Mesenchymal stem cell (in vitro differentiated cells and primary cell): ENCODE measurements around the gene MRPL11.

Experiments
- DNase-seq: peaks from one replicate; pipeline ENCODE4 v3.0.0-alpha.2; 2013
- H2AFZ ChIP-seq: one replicate; pipeline ENCODE4 v1.6.1; 2013; ENCODE audit warnings: low read depth, mild to moderate bottlenecking, control low read depth, inconsistent platforms, low read length, moderate library complexity
- H2AK5ac ChIP-seq: 2 replicates; pipeline ENCODE4 v1.6.1; 2013; ENCODE audit warnings: low read length, moderate library complexity, mild to moderate bottlenecking, inconsistent platforms; ENCODE audit not compliant: severe bottlenecking
- H2BK120ac ChIP-seq: one replicate; pipeline ENCODE4 v1.6.1; 2013; ENCODE audit warnings: low read depth, mild to moderate bottlenecking, inconsistent platforms, low read length, moderate library complexity
- H2BK12ac ChIP-seq, 2 experiments: one replicate each; pipeline ENCODE4 v1.6.1; 2013; ENCODE audit warnings: inconsistent platforms in 2 of 2, low read length in 2 of 2, mild to moderate bottlenecking in 2 of 2, moderate library complexity in 2 of 2, control low read depth in 1 of 2
- H2BK15ac ChIP-seq: one replicate; pipeline ENCODE4 v1.6.1; 2013; ENCODE audit warnings: mild to moderate bottlenecking, low read depth, inconsistent platforms; ENCODE audit not compliant: poor library complexity, severe bottlenecking
- H2BK5ac ChIP-seq: 2 replicates; pipeline ENCODE4 v1.6.1; 2013; ENCODE audit warnings: low read depth, mild to moderate bottlenecking, low read length, control low read depth, inconsistent platforms; ENCODE audit not compliant: poor library complexity, severe bottlenecking
- H3K14ac ChIP-seq, 2 experiments: one replicate each; pipeline ENCODE4 v1.6.1; 2013; ENCODE audit warnings: inconsistent platforms in 2 of 2, low read length in 2 of 2, control low read depth in 1 of 2, mild to moderate bottlenecking in 1 of 2, moderate library complexity in 1 of 2
- H3K18ac ChIP-seq, 2 experiments: one replicate each; pipeline ENCODE4 v1.6.1; 2013; ENCODE audit warnings: inconsistent platforms in 2 of 2, low read length in 2 of 2, control low read depth in 1 of 2, low read depth in 1 of 2, mild to moderate bottlenecking in 1 of 2
- H3K23ac ChIP-seq, 2 experiments: one replicate each; pipeline ENCODE4 v1.6.1; 2013; ENCODE audit warnings: inconsistent platforms in 2 of 2, low read length in 2 of 2, mild to moderate bottlenecking in 2 of 2, moderate library complexity in 2 of 2, control low read depth in 1 of 2
- H3K27ac ChIP-seq: 2 replicates; pipeline ENCODE4 v1.5.1; 2013; ENCODE audit warnings: mild to moderate bottlenecking, moderate library complexity, low read length, control low read depth, inconsistent platforms; ENCODE audit not compliant: poor library complexity, severe bottlenecking
- H3K27me3 ChIP-seq, 2 experiments: 2 replicates each; pipeline versions ENCODE4 v1.6.1 to v1.7.0; 2013; ENCODE audit warnings: low read length in 2 of 2, mild to moderate bottlenecking in 2 of 2, moderate library complexity in 2 of 2, control low read depth in 1 of 2, inconsistent platforms in 1 of 2; ENCODE audit not compliant: control insufficient read depth in 1 of 2, insufficient read depth in 1 of 2
- H3K36me3 ChIP-seq, 2 experiments: 2 replicates each; pipeline versions ENCODE4 v1.6.1 to v1.7.0; 2013; ENCODE audit warnings: low read length in 2 of 2, control low read depth in 1 of 2, inconsistent platforms in 1 of 2, low read depth in 1 of 2, mild to moderate bottlenecking in 1 of 2; ENCODE audit not compliant: insufficient read depth in 2 of 2, control insufficient read depth in 1 of 2
- H3K4ac ChIP-seq, 2 experiments: one replicate each; pipeline ENCODE4 v1.6.1; 2013; ENCODE audit warnings: inconsistent platforms in 2 of 2, low read length in 2 of 2, mild to moderate bottlenecking in 2 of 2, moderate library complexity in 2 of 2, control low read depth in 1 of 2, low read depth in 1 of 2
- H3K4me1 ChIP-seq: 2 replicates; pipeline ENCODE4 v1.6.1; 2013; ENCODE audit warnings: low read depth, low read length, control low read depth; ENCODE audit not compliant: control insufficient read depth, insufficient read depth
- H3K4me2 ChIP-seq: 2 replicates; pipeline ENCODE4 v1.6.1; 2013; ENCODE audit warnings: low read length, mild to moderate bottlenecking, inconsistent platforms; ENCODE audit not compliant: poor library complexity, severe bottlenecking
- H3K4me3 ChIP-seq, 2 experiments: 2 replicates each; pipeline versions ENCODE4 v1.5.1 to v1.7.0; 2013; ENCODE audit warnings: low read length in 2 of 2, mild to moderate bottlenecking in 2 of 2, control low read depth in 1 of 2, low read depth in 1 of 2; ENCODE audit not compliant: insufficient read depth in 1 of 2
- H3K79me1 ChIP-seq: replicated peaks from 2 replicates; pipeline ENCODE4 v1.6.1; 2013; ENCODE audit warnings: mild to moderate bottlenecking, control low read depth, low read length, inconsistent platforms; ENCODE audit not compliant: poor library complexity, severe bottlenecking
- H3K9ac ChIP-seq: 2 replicates; pipeline ENCODE4 v1.7.0; 2013; ENCODE audit warnings: mild to moderate bottlenecking, low read length, moderate library complexity
- H3K9me3 ChIP-seq: 2 replicates; pipeline ENCODE4 v1.7.0; 2013; ENCODE audit warnings: mild to moderate bottlenecking, low read length; ENCODE audit not compliant: control insufficient read depth
- H4K8ac ChIP-seq: one replicate; pipeline ENCODE4 v1.6.1; 2013; ENCODE audit warnings: inconsistent platforms, mild to moderate bottlenecking, low read length, moderate library complexity
- H4K91ac ChIP-seq: one replicate; pipeline ENCODE4 v1.6.1; 2013; ENCODE audit warnings: mild to moderate bottlenecking, low read length, inconsistent platforms
- WGBS: methylation state at CpG from one replicate; pipeline ENCODE4 v1.1.7; 2013; ENCODE audit warnings: mixed read lengths; 5-methylcytosine and 5-hydroxymethylcytosine counted together

MRPL11 gene

GRCh38 chr11:66419825-66420224 is 18.8 kb downstream of the MRPL11 start:
- no peak overlapping the region for H2AK5ac ChIP-seq
- H3K27me3 ChIP-seq = peaks cover 25 to 44% of the 10 kb centered on the region in 2 experiments
- no peak overlapping the region for H3K4me2 ChIP-seq
- H4K91ac ChIP-seq = no peak overlapping the region
- H3K4me1 ChIP-seq = peaks cover 11% of the 10 kb centered on the region
- H3K4ac ChIP-seq = no peak overlapping the region
- no peak overlapping the region for H3K4me3 ChIP-seq
- H2AFZ ChIP-seq = no peak overlapping the region
- H3K9ac ChIP-seq = no peak overlapping the region
- H3K9me3 ChIP-seq = no peaks in the 10 kb centered on the region
- H3K23ac ChIP-seq = no peak overlapping the region
- H2BK15ac ChIP-seq = no peak overlapping the region
- no peak overlapping the region for H4K8ac ChIP-seq
- no peaks in the 10 kb centered on the region for H3K79me1 ChIP-seq
- no peak for DNase-seq
- H2BK5ac ChIP-seq = no peak overlapping the region
- H2BK120ac ChIP-seq = no peak overlapping the region
- no peak overlapping the region for H2BK12ac ChIP-seq
- WGBS = under 1% methylated on average over 23 of the region's 30 CpGs
- no peak overlapping the region for H3K27ac ChIP-seq
- no peak overlapping the region for H3K18ac ChIP-seq
- H3K14ac ChIP-seq = no peak overlapping the region
- no peaks in the 10 kb centered on the region for H3K36me3 ChIP-seq

DNA sequence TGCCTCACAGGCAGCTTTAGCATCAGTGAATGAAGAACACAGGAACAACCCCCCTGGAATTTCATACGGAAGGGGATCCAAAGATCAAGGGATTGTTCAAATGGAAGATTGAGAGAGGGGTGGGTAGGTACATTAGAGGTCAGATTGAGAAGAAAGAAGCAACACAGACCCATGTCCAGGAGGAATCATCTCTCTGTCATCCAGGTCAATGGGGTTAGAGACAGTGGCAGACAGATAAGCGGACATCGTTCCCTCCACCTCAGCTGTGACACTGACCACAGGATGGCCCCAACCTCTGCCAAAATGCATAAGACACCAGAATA is 19.7 kb downstream of the MRPL11 start:
- Histone ChIP-seq H3K4me1 (peaks cover 11% of the 10 kb centered on the region), H3K9me3 (no peaks in the 10 kb centered on the region), H2BK12ac (no peak overlapping the region), H3K27ac (no peak overlapping the region), H3K4me3 (peak overlapping the region in 1 of 2 experiments; percentile 41), H3K79me1 (no peaks in the 10 kb centered on the region), H4K91ac (no peak overlapping the region), H3K9ac (no peak overlapping the region), H3K27me3 (peaks cover 28 to 52% of the 10 kb centered on the region in 2 experiments), H4K8ac (no peak overlapping the region), H2BK5ac (no peak overlapping the region), H3K4me2 (no peak overlapping the region), H3K23ac (no peak overlapping the region), H2BK120ac (no peak overlapping the region), H2BK15ac (no peak overlapping the region), H3K14ac (no peak overlapping the region), H2AK5ac (no peak overlapping the region), H3K36me3 (no peaks in the 10 kb centered on the region), H2AFZ (no peak overlapping the region), H3K18ac (no peak overlapping the region), H3K4ac (no peak overlapping the region)
- no peak for DNase-seq
- WGBS = 65% methylated on average over 3 of the region's 3 CpGs

- H3K4me3 ChIP-seq = peak overlapping the region in 1 of 2 experiments; percentile 41
- H3K4me1 ChIP-seq = peaks cover 11% of the 10 kb centered on the region
- H2BK5ac ChIP-seq = no peak overlapping the region
Observed at GRCh38 chr11:66418168-66418985, 20.3 kb downstream of the MRPL11 start.

GRCh38 chr11:66417000-66417399 is 21.6 kb downstream of the MRPL11 start:
- Histone ChIP-seq H3K18ac (no peak overlapping the region), H3K79me1 (no peaks in the 10 kb centered on the region), H3K9ac (no peak overlapping the region), H3K14ac (no peak overlapping the region), H3K4ac (no peak overlapping the region), H3K27me3 (peaks cover 42 to 66% of the 10 kb centered on the region in 2 experiments), H2AFZ (no peak overlapping the region), H3K9me3 (no peaks in the 10 kb centered on the region), H2BK5ac (no peak overlapping the region), H2BK12ac (no peak overlapping the region), H3K4me2 (no peak overlapping the region), H4K8ac (no peak overlapping the region), H3K27ac (no peak overlapping the region), H2BK120ac (no peak overlapping the region), H4K91ac (no peak overlapping the region), H2BK15ac (no peak overlapping the region), H2AK5ac (no peak overlapping the region), H3K4me1 (peaks cover 11% of the 10 kb centered on the region), H3K4me3 (no peak overlapping the region), H3K23ac (no peak overlapping the region), H3K36me3 (no peaks in the 10 kb centered on the region)
- 57% methylated on average over 6 of the region's 11 CpGs for WGBS
- no peak for DNase-seq

More at GRCh38 chr11:66418168-66418985, 20.3 kb downstream of the MRPL11 start:
- no peak overlapping the region for H3K14ac ChIP-seq
- H3K27ac ChIP-seq = no peak overlapping the region
- no peak overlapping the region for H2AFZ ChIP-seq
- H4K91ac ChIP-seq = no peak overlapping the region
- H2AK5ac ChIP-seq = no peak overlapping the region
- no peaks in the 10 kb centered on the region for H3K9me3 ChIP-seq
- H3K27me3 ChIP-seq = peaks cover 34 to 58% of the 10 kb centered on the region in 2 experiments
- H3K4me2 ChIP-seq = peak overlapping the region; percentile 4
- H3K79me1 ChIP-seq = no peaks in the 10 kb centered on the region
- no peak overlapping the region for H2BK12ac ChIP-seq
- peak; percentile 98 for DNase-seq
- no peaks in the 10 kb centered on the region for H3K36me3 ChIP-seq
- no peak overlapping the region for H4K8ac ChIP-seq
- no peak overlapping the region for H3K18ac ChIP-seq
- H2BK15ac ChIP-seq = no peak overlapping the region
- no peak overlapping the region for H2BK120ac ChIP-seq
- no peak overlapping the region for H3K9ac ChIP-seq
- WGBS = 5% methylated on average over 16 of the region's 16 CpGs
- no peak overlapping the region for H3K4ac ChIP-seq
- H3K23ac ChIP-seq = no peak overlapping the region
